H9 (cell line): ENCODE measurements around the gene CLTCL1. TPM values are rescaled to one million over a fixed set of nuclear protein-coding genes. Genes with fewer than 3 reads are reported as not detected.

Experiments used
- DNase-seq: peaks from one replicate; pipeline ENCODE4 v3.0.0-alpha.2; 2017
- H2AFZ ChIP-seq: one replicate; pipeline ENCODE4 v1.6.1; 2013; ENCODE audit warnings: mild to moderate bottlenecking, low read length, control low read depth, moderate library complexity
- H2AK5ac ChIP-seq: 2 replicates; pipeline ENCODE4 v1.6.1; 2013; ENCODE audit warnings: low read length, control low read depth, mixed read lengths; ENCODE audit not compliant: insufficient read length
- H2BK120ac ChIP-seq: one replicate; pipeline ENCODE4 v1.6.1; 2013; ENCODE audit warnings: low read depth, mild to moderate bottlenecking, low read length, control low read depth, inconsistent platforms; ENCODE audit not compliant: poor library complexity, severe bottlenecking
- H2BK12ac ChIP-seq: 2 replicates; pipeline ENCODE4 v1.6.1; 2013; ENCODE audit warnings: low read length, control low read depth, mixed read lengths, low read depth; ENCODE audit not compliant: insufficient read length
- H2BK15ac ChIP-seq: 2 replicates; pipeline ENCODE4 v1.6.1; 2013; ENCODE audit warnings: low read depth, low read length, control low read depth
- H2BK20ac ChIP-seq: one replicate; pipeline ENCODE4 v1.6.1; 2013; ENCODE audit warnings: low read depth, mild to moderate bottlenecking, low read length, control low read depth, inconsistent platforms; ENCODE audit not compliant: poor library complexity, severe bottlenecking
- H2BK5ac ChIP-seq: 2 replicates; pipeline ENCODE4 v1.6.1; 2013; ENCODE audit warnings: low read length, control low read depth, mixed read lengths; ENCODE audit not compliant: insufficient read length
- H3K14ac ChIP-seq: 2 replicates; pipeline ENCODE4 v1.6.1; 2013; ENCODE audit warnings: low read length, control low read depth; ENCODE audit not compliant: insufficient read depth
- H3K18ac ChIP-seq: 2 replicates; pipeline ENCODE4 v1.6.1; 2013; ENCODE audit warnings: low read depth, mild to moderate bottlenecking, mixed read lengths, low read length, control low read depth; ENCODE audit not compliant: insufficient read length
- H3K23ac ChIP-seq: 2 replicates; pipeline ENCODE4 v1.6.1; 2013; ENCODE audit warnings: low read length, control low read depth, mixed read lengths, low read depth; ENCODE audit not compliant: insufficient read length
- H3K23me2 ChIP-seq: 2 replicates; pipeline ENCODE4 v1.6.1; 2013; ENCODE audit warnings: low read depth, mild to moderate bottlenecking, mixed read lengths, low read length, control low read depth; ENCODE audit not compliant: insufficient read length, poor library complexity, severe bottlenecking
- H3K27ac ChIP-seq: 2 replicates; pipeline ENCODE4 v1.5.1; 2013; ENCODE audit warnings: low read length, control low read depth, mixed read lengths, low read depth; ENCODE audit not compliant: insufficient read length
- H3K27me3 ChIP-seq: 2 replicates; pipeline ENCODE4 v1.6.1; 2013; ENCODE audit warnings: low read length, control low read depth, inconsistent platforms; ENCODE audit not compliant: insufficient read depth
- H3K4ac ChIP-seq: 2 replicates; pipeline ENCODE4 v1.6.1; 2013; ENCODE audit warnings: low read depth, mild to moderate bottlenecking, control low read depth, inconsistent platforms, low read length, moderate library complexity
- H3K4me1 ChIP-seq: 2 replicates; pipeline ENCODE4 v1.6.1; 2013; ENCODE audit warnings: low read length, control low read depth, inconsistent platforms; ENCODE audit not compliant: insufficient read depth
- H3K4me2 ChIP-seq: 2 replicates; pipeline ENCODE4 v1.6.1; 2013; ENCODE audit warnings: low read length, control low read depth, mixed read lengths; ENCODE audit not compliant: insufficient read length, insufficient read depth
- H3K56ac ChIP-seq: 2 replicates; pipeline ENCODE4 v1.6.1; 2013; ENCODE audit warnings: low read depth, mild to moderate bottlenecking, mixed read lengths, low read length, control low read depth; ENCODE audit not compliant: insufficient read length
- H3K79me1 ChIP-seq: 2 replicates; pipeline ENCODE4 v1.6.1; 2013; ENCODE audit warnings: low read depth, mild to moderate bottlenecking, moderate library complexity, low read length, control low read depth, inconsistent platforms; ENCODE audit not compliant: insufficient read depth, poor library complexity, severe bottlenecking
- H3K79me2 ChIP-seq: 2 replicates; pipeline ENCODE4 v1.6.1; 2013; ENCODE audit warnings: low read length, control low read depth, inconsistent platforms; ENCODE audit not compliant: insufficient read depth
- H3K9ac ChIP-seq: 2 replicates; pipeline ENCODE4 v1.6.1; 2013; ENCODE audit warnings: low read length, control low read depth, mixed read lengths; ENCODE audit not compliant: insufficient read length; ENCODE audit errors: extremely low read depth
- H3K9me3 ChIP-seq: one replicate; pipeline ENCODE4 v1.6.1; 2013; ENCODE audit warnings: low read depth, low read length, inconsistent platforms; ENCODE audit not compliant: control insufficient read depth
- H3T11ph ChIP-seq: one replicate; pipeline ENCODE4 v1.6.1; 2013; ENCODE audit warnings: mild to moderate bottlenecking, low read length, control low read depth, inconsistent platforms
- H4K20me1 ChIP-seq: one replicate; pipeline ENCODE4 v1.6.1; 2013; ENCODE audit not compliant: control insufficient read depth, insufficient read length, insufficient read depth
- H4K5ac ChIP-seq: 2 replicates; pipeline ENCODE4 v1.6.1; 2013; ENCODE audit warnings: low read depth, mild to moderate bottlenecking, mixed read lengths, low read length, control low read depth; ENCODE audit not compliant: insufficient read length
- H4K8ac ChIP-seq: replicated peaks from 2 replicates; pipeline ENCODE4 v1.6.1; 2013; ENCODE audit warnings: low read length, control low read depth, mixed read lengths, low read depth; ENCODE audit not compliant: insufficient read length
- H4K91ac ChIP-seq: 2 replicates; pipeline ENCODE4 v1.6.1; 2013; ENCODE audit warnings: low read depth, mild to moderate bottlenecking, moderate library complexity, mixed read lengths, low read length, control low read depth; ENCODE audit not compliant: insufficient read length
- H3K27ac Mint-ChIP-seq, 3 experiments: 2 replicates in 2 of 3; 3 replicates in 1 of 3; pipeline ENCODE4 v1.8.0; 2020 to 2021; ENCODE audit warnings: mixed read lengths in 3 of 3, mild to moderate bottlenecking in 1 of 3, moderate library complexity in 1 of 3
- H3K27me3 Mint-ChIP-seq: 2 replicates; pipeline ENCODE4 v1.8.0; 2021; ENCODE audit warnings: low read depth, mild to moderate bottlenecking, moderate library complexity, mixed read lengths
- H3K36me3 Mint-ChIP-seq, 3 experiments: 2 replicates in 2 of 3; 3 replicates in 1 of 3; pipeline ENCODE4 v1.8.0; 2020 to 2021; ENCODE audit warnings: low read depth in 3 of 3, mixed read lengths in 3 of 3; ENCODE audit not compliant: insufficient read depth in 1 of 3
- H3K4me1 Mint-ChIP-seq, 2 experiments: 2 replicates each; pipeline ENCODE4 v1.8.0; 2020; ENCODE audit warnings: mixed read lengths in 2 of 2
- H3K4me3 Mint-ChIP-seq, 2 experiments: 2 replicates in 1 of 2; 3 replicates in 1 of 2; pipeline ENCODE4 v1.8.0; 2020 to 2021; ENCODE audit warnings: mild to moderate bottlenecking in 2 of 2, mixed read lengths in 2 of 2, moderate library complexity in 1 of 2
- H3K9me3 Mint-ChIP-seq, 2 experiments: 2 replicates in 1 of 2; 3 replicates in 1 of 2; pipeline ENCODE4 v1.8.0; 2020; ENCODE audit warnings: mild to moderate bottlenecking in 2 of 2, mixed read lengths in 2 of 2, moderate library complexity in 1 of 2
- WGBS: extraction: QIAGEN DNeasy Blood & Tissue Kit; methylation state at CpG from one replicate; pipeline ENCODE4 v1.1.7; 2013; ENCODE audit warnings: missing lambda C conversion rate, low lambda C conversion rate, mixed read lengths; ENCODE audit not compliant: insufficient read length; ENCODE audit errors: extremely low coverage; 5-methylcytosine and 5-hydroxymethylcytosine counted together
- total RNA-seq: library from RNA; stranded (reverse); gene quantifications from 2 replicates; pipeline ENCODE4 v1.2.1, GENCODE V29; 2021
- TF ChIP-seq, protein P1 (sequence below): fragments of 200-600 bp; sonication (generic); conservative IDR thresholded peaks from 3 replicates; pipeline ENCODE4 v1.8.0; 2021; ENCODE audit warnings: antibody characterized with exemption, mild to moderate bottlenecking

CLTCL1 gene
- total RNA-seq, 1 experiment from 2014 or later, result 11.1 TPM

DNA sequence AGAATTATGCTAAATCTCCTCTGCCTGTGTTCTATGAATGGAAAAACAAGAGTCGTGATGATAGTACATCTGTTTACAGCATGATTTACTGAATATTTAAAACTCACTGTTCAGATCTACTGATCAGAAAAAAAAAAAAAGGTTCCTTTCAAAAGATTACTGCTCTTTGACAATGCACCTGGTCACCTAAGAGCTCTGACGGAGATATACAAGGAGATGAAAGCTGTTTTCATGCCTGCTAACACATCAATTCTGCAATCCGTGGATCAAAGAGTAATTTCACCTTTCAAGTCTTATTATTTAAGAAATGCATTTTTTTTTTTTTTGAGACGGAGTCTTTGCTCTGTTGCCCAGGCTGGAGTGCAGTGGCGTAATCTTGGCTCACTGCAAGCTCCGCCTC lies 30.7 kb downstream of the CLTCL1 start:
- Histone ChIP-seq H3K56ac (no peak overlapping the region), H2BK5ac (no peak overlapping the region), H2BK12ac (no peak overlapping the region), H2AFZ (no peak overlapping the region), H3K9me3 (no peaks in the 10 kb centered on the region), H2BK15ac (no peak overlapping the region), H3T11ph (no peak overlapping the region), H2AK5ac (no peak overlapping the region), H3K23ac (no peak overlapping the region), H3K4me2 (no peak overlapping the region), H3K27me3 (no peaks in the 10 kb centered on the region), H3K23me2 (no peaks in the 10 kb centered on the region), H4K20me1 (no peaks in the 10 kb centered on the region), H4K5ac (no peak overlapping the region), H3K79me1 (no peaks in the 10 kb centered on the region), H3K14ac (no peak overlapping the region), H3K9ac (no peak overlapping the region), H4K8ac (no peak overlapping the region), H3K4me1 (no peaks in the 10 kb centered on the region), H2BK120ac (no peak overlapping the region), H3K27ac (no peak overlapping the region), H3K4ac (no peak overlapping the region), H3K79me2 (no peaks in the 10 kb centered on the region), H3K18ac (no peak overlapping the region), H2BK20ac (no peak overlapping the region), H4K91ac (no peak overlapping the region)
- H3K4me3 Mint-ChIP-seq, result no peak overlapping the region
- WGBS, result no CpG with 5 or more reads among the region's 6 CpGs
- H3K27me3 Mint-ChIP-seq, result no peaks in the 10 kb centered on the region; the same call in 1 of the 2 replicates
- H3K4me1 Mint-ChIP-seq, result peaks cover 0 to 9% of the 10 kb centered on the region in 2 experiments; a peak in 1 of 4 replicates
- TF ChIP-seq, protein P1, sequence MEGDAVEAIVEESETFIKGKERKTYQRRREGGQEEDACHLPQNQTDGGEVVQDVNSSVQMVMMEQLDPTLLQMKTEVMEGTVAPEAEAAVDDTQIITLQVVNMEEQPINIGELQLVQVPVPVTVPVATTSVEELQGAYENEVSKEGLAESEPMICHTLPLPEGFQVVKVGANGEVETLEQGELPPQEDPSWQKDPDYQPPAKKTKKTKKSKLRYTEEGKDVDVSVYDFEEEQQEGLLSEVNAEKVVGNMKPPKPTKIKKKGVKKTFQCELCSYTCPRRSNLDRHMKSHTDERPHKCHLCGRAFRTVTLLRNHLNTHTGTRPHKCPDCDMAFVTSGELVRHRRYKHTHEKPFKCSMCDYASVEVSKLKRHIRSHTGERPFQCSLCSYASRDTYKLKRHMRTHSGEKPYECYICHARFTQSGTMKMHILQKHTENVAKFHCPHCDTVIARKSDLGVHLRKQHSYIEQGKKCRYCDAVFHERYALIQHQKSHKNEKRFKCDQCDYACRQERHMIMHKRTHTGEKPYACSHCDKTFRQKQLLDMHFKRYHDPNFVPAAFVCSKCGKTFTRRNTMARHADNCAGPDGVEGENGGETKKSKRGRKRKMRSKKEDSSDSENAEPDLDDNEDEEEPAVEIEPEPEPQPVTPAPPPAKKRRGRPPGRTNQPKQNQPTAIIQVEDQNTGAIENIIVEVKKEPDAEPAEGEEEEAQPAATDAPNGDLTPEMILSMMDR, result no peak
- H3K9me3 Mint-ChIP-seq, result peaks cover 2 to 5% of the 10 kb centered on the region in 2 experiments; a peak in 2 of 5 replicates
- no peak for DNase-seq
- H3K36me3 Mint-ChIP-seq, result peaks cover 24 to 32% (median 31%) of the 10 kb centered on the region in 3 experiments
- H3K27ac Mint-ChIP-seq, result no peak overlapping the region
